ENCODE results near the gene RNPS1. TPM values are rescaled to one million over a fixed set of nuclear protein-coding genes. Genes with fewer than 3 reads are reported as not detected.

RNPS1 gene
- total and polyA plus RNA-seq, 9 of the 15 experiments (the other 6 are each of a cell fraction or from before 2014, with no cell fraction given), result 44.9 to 338 (median 202) TPM

GRCh38 chr16:2238150-2238837, 29.6 kb downstream of the RNPS1 start:
- H3K9me3 ChIP-seq (replicated peaks; ENCODE audit: control insufficient read depth, insufficient read depth, low read depth, low read length), result no peaks in the 10 kb centered on the region
- H2AFZ ChIP-seq (ENCODE audit: low read depth, low read length), result no peak overlapping the region
- CTCF ChIA-PET (ENCODE audit: low intra/inter-chr PET ratio), result no interaction called here
- in situ Hi-C loops (cut with MboI) (no loop called here), intact Hi-C loops (cut with micrococcal nuclease) (no loop called here)
- BruUV-seq (replicated peaks), result no TSS peak
- no peak overlapping the region for H3K4me3 ChIP-seq
- peak overlapping the region in 1 of 2 experiments; percentile 52; a peak in 1 of 4 replicates for H3K9ac ChIP-seq (ENCODE audit: insufficient read depth in 1 of 2, low read depth in 2 of 2, low read length in 2 of 2)
- H3K4me1 ChIP-seq (replicated peaks in 1 of 2; ENCODE audit: control insufficient read depth in 2 of 2, insufficient read depth in 2 of 2, low read length in 2 of 2), result peaks cover 0 to 55% of the 10 kb centered on the region in 2 experiments; a peak in 2 of 5 replicates
- no peak overlapping the region for H3K27ac ChIP-seq (ENCODE audit: extremely low read depth, low read depth, low read length)
- peak; percentile 5 for ATAC-seq
- H3K36me3 ChIP-seq (ENCODE audit: control insufficient read depth, insufficient read depth, low read length), result peaks cover 57% of the 10 kb centered on the region; the same call in 2 of the 3 replicates
- H3K27me3 ChIP-seq (ENCODE audit: control insufficient read depth in 2 of 2, insufficient read depth in 2 of 2, low read length in 2 of 2), result no peaks in the 10 kb centered on the region
- POLR2A ChIA-PET, result interaction anchor here (0.5 to 6.6 kb wide), 8 partner anchors 9 to 83 kb away, joined by 3 to 39 read pairs (median 3); partner anchors contain the start of genes ECI1 and TRAF7
- H4K20me1 ChIP-seq (replicated peaks; ENCODE audit: control insufficient read depth, insufficient read depth, low read length), result no peaks in the 10 kb centered on the region
- H3K79me2 ChIP-seq (ENCODE audit: control insufficient read depth, insufficient read depth, low read length), result no peaks in the 10 kb centered on the region
- H3K4me2 ChIP-seq (ENCODE audit: insufficient read depth, low read length), result no peak overlapping the region
- FAIRE-seq, result no peak
- WGBS (ENCODE audit: insufficient coverage, low coverage, missing lambda C conversion rate), result 83% methylated on average over 16 of the region's 18 CpGs
- TF ChIP-seq POLR2A (conservative IDR thresholded peaks at IDR 0.05) (peak; percentile 53), RBM22 (IDR thresholded peaks at IDR 0.05; ENCODE audit: low read depth, low read length, poor library complexity, severe bottlenecking) (peak; percentile 39), CCNT2 (IDR thresholded peaks at IDR 0.05; ENCODE audit: borderline replicate concordance, extremely low read depth, insufficient read length, low read depth, low read length) (peak; percentile 11), POLR2AphosphoS2 (IDR thresholded peaks at IDR 0.05; ENCODE audit: low read length) (peak; percentile 90), TAF15 (IDR thresholded peaks at IDR 0.05; ENCODE audit: low read depth, low read length) (0 out of 2 replicates have a peak, but pooled peaks have one; percentile 43), HNRNPUL1 (IDR thresholded peaks at IDR 0.05; ENCODE audit: low read length) (0 out of 2 replicates have a peak, but pooled peaks have one; percentile 48), SUPT5H (IDR thresholded peaks at IDR 0.05) (peak; percentile 44), RBFOX2 (IDR thresholded peaks at IDR 0.05; ENCODE audit: low read depth, low read length) (peak; percentile 44), STAT6 (CRISPR knock-in tag; IDR thresholded peaks at IDR 0.05) (no peak), ZHX1 (conservative IDR thresholded peaks at IDR 0.05; ENCODE audit: low read length) (no peak), HBP1 (CRISPR knock-in tag; IDR thresholded peaks at IDR 0.05) (no peak), SNRNP70 (optimal IDR thresholded peaks at IDR 0.05; ENCODE audit: low read depth, low read length) (peak; percentile 46), SLC30A9 (CRISPR knock-in tag; IDR thresholded peaks at IDR 0.05) (no peak), POLR2G (IDR thresholded peaks at IDR 0.05; ENCODE audit: low read depth, low read length) (peak; percentile 73)
- no peak for DNase-seq (ENCODE audit: extremely low read depth in 1 of 4, low spot score in 3 of 4)
- no peaks in the 10 kb centered on the region for H3K9me1 ChIP-seq (ENCODE audit: control insufficient read depth, insufficient read depth, low read length)

Measured in K562 (cell line).